GM18519 (cell line): ENCODE results near the gene ARL4C.

ENCODE experiments used
- ATAC-seq: cut with Tn5 transposase; IDR thresholded peaks from one replicate; pipeline ENCODE4 v1.9.1; 2021; ENCODE audit warnings: mild to moderate bottlenecking, moderate library complexity; ENCODE audit not compliant: unreplicated experiment, low FRiP score

ARL4C gene

DNA sequence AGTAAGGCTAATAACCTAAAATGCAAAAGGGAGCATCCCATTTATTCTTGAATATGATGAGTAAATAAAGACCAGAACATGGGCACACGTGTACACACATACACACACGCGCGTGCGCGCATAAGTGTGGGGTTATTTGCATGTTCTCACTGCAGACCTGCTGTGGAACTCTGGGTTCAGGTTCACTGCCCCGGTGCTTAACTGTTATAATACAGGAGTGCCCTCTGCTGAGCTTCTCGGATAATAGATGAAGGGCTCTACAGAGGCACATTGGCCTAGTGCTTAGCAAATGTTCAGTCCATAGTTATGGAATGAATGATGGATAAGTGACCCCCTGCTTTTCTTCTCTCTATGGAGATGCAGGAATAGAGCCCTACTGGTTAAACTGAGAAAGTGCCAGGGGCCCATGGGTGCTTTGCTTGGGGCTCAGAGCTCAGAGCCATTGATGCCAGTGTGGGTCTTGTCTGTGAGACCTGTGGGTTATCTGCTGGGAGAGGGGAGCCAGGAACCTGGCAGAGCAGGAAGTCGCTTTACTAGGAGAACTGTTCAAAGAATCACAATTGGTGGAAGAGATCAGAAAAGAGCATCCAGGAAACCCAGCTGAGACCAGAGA lies 3.6 kb upstream of the ARL4C start:
- ATAC-seq: no peak

- ATAC-seq: no peak
Measured at GRCh38 chr2:234497594-234498235, 834 bp upstream of the ARL4C start.

DNA sequence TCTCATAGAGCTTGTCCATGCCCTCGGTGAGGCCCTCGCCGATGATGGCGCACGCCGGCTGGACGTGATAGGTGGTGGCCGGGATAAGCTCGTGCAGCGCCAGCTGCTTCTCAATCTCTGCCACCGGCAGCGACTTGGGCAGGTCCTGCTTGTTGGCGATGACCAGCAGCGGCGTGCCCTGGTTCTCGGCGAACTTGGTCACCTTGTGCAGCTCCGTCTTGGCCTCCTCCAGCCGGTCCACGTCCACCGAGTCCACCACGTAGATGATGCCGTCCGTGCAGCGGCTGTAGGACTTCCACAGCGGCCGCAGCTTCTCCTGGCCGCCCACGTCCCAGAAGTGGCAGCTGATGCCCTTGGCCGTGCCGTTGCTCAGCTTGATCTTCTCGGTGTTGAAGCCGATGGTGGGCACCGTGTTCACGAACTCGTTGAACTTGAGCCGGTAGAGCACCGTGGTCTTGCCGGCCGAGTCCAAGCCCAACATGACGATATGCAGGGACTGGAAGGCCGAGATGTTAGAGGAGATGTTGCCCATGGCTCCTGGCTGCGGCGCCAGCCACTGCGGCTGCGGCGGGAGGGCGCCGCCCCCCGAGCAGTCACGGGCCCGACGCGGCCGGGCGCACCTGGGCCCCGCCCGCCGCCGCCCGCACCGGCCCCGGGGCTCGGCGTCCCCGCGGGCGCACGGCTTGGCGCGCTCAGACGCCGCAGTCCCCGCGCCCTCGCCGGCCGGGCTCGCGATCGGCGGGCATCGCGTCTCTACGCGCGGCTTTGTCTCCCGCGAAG lies 636 bp downstream of the ARL4C start:
- peak; percentile 33 for ATAC-seq

DNA sequence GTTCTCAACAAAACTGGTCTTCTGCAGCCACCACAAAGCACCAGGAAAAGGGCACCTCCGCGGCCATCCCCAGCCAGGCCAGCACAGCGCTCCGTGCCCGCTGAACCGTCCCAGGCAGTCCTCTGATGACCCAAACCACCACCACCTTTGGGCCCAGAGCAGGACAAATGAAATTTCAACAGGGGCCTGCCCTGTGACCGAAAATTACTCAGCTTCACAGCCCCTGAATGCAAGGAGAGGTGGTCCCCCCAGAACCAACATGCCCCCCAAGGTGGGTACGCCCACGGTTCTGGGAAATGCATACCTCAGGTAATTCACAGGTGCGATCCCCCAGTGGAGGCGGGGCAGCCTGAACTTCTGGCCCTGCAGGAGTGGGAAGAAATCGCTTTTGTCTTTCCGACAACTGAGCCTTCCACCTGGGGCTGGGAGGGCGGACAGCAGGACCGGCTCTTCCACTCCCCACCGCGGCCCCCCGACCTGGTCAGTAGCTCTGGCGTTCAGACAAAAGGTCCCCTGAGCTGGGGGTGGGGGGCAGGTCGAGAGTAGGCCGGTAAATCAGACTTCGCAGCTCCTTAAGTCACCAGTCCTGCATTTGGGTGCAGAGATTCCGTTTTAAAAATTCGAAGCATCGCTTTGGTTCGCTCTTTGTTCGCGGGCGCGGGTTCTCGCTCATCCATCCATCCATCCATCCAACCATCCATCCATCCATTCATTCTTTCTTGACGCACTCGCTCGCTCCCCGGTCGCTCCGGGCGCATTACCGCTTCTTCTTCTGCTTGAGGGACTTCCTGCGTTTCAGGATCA lies 1.4 kb downstream of the ARL4C start:
- ATAC-seq: no peak

- ATAC-seq: no peak
Measured at GRCh38 chr2:234494361-234495250, 2.3 kb downstream of the ARL4C start.

DNA sequence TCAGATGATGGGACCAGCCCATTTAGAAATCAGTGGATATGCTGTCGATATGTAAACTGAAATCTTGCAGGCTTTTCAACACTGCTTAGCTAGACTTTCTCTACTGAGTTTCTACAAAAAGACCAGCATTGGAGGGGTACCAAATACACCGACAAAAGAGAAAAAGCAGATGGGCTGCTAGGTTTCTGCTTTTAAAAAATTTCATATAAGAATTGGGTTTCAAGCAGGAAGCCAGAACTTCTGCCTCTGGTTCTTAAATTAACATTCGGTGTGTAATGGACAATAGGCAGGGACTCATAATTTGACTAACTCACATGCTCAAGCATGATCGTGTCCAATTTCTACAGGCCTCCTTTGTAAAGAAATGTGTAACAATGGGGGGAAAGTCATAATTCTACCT lies 3.1 kb downstream of the ARL4C start:
- no peak for ATAC-seq

- no peak for ATAC-seq
Measured at GRCh38 chr2:234492717-234493485, 4.0 kb downstream of the ARL4C start.

DNA sequence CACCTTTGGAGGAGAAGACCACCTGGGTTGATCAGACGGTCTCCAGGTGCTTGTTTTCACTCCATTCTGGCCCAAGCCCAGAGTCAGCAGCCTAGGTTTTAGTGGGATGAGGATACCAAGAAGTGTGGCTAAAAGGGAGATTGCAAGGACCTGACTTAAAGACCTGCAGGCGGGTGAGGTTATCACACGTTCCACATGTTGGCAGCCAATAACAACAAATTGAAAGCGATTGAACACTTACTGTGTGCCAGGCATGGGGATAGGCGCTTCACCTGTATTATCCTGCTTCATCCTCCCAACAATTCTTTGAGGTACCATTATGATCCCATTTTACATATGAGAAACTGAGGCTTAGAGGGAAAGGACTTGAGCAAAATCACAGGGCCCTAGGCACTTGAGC lies 5.0 kb downstream of the ARL4C start:
- ATAC-seq: no peak

DNA sequence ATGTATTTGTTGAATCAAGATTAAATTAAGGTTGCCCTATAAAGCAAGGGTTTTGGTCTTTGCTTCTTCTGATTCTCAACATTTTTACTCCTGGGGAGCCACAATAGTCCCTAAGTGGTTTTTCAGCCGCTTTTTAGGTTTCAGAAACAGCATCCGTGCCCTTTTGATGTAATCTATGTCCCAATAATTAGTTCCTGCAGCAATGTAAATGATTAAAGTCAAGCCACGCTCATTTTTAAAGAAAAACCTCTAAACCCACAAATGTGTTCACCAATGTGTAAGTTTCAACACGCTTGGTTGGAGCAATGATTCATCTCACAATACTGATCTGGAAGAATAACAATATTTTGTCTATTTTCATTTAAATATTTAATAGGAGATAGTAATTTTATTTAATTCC lies 5.6 kb downstream of the ARL4C start:
- ATAC-seq: no peak

- ATAC-seq: no peak
Measured at GRCh38 chr2:234490271-234491091, 6.4 kb downstream of the ARL4C start.

GRCh38 chr2:234488913-234489451 lies 7.9 kb downstream of the ARL4C start:
- ATAC-seq: no peak

DNA sequence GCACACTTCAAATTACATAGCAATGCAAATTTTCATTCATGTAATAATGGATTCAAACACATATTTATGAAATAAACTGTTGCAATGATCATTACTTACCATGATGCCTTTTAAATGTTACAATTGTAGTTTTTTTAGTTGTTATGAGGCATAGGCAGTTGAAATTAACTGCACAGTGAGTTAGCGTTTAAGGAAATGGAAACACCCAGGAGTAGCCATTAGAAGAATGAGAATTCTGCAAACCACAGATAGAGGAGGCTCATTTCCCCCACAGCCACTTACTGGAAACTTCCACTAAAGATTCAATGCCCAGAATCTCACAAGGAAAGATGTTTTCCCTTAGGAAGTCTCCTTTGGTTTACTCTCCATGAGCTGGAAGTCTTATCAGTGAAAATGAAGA lies 8.4 kb downstream of the ARL4C start:
- ATAC-seq: no peak

GRCh38 chr2:234487356-234487755 lies 9.5 kb downstream of the ARL4C start:
- ATAC-seq: no peak

DNA sequence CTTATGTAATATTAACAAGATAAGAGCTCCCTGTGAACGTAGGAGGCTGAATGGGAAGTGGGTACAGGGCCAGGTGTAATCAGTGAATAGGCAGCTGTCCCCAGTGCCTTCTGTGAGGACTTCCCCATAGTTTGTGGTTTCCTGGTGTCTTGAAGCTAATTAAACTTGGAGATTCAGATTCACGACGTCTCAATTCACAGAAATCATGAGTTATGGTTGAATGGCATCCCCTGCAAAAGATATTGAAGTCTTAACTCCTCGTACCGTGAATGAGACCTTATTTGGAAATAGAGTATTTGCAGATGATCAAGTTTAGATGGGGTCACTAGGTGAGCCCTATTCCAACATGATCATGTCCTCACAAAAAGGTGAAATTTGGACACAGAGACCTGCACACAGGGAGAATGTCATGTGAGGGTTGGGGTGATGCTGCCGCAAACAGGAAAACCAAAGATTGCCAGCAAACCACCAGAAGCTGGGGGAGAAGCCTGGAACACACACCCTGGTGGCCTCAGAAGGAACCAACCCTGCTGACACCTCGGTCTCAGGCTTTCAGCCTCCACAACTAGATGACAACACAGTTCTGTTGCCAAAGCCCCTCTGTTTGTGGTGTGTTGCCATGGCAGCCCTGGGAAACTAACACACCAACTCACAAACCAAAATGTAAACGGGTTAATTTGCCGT lies 13.2 kb downstream of the ARL4C start:
- ATAC-seq: no peak

- ATAC-seq: no peak
Measured at GRCh38 chr2:234481301-234481700, 15.6 kb downstream of the ARL4C start.

DNA sequence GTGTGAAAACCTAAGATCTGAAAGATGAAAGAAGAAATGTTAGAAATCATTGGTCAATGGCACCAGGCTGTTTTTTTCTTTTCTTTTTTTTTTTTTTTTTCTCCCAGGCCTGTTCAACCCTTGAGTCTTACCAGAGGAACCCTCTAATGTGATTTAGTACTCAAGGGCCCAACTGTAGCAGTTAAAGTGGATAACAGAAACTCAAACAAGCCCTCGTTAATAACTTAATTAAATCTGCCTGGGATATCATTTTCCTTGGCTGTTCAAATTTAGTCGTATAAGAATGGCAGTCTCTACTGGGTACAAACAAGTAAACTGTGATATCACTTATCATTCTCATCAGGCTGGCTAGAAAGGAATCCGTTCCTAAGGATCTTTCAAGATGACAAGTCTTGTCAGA lies 16.5 kb downstream of the ARL4C start:
- ATAC-seq: no peak

- no peak for ATAC-seq
Measured at GRCh38 chr2:234479465-234479864, 17.4 kb downstream of the ARL4C start.
